Mesothelial cell of epicardium (in vitro differentiated cells): ENCODE measurements around the gene KRT1. TPM values are rescaled to one million over a fixed set of nuclear protein-coding genes. Genes with fewer than 3 reads are reported as not detected.

Source experiments
- DNase-seq, 2 experiments: peaks; one replicate each; pipeline ENCODE4 v3.0.0; 2021; ENCODE audit warnings: low spot score in 2 of 2; ENCODE audit not compliant: unreplicated experiment in 2 of 2
- H3K27ac Mint-ChIP-seq: 2 replicates; pipeline ENCODE4 v1.8.0; 2021; ENCODE audit warnings: mixed read lengths
- H3K27me3 Mint-ChIP-seq: 2 replicates; pipeline ENCODE4 v1.8.0; 2021; ENCODE audit warnings: low read depth, mixed read lengths
- H3K36me3 Mint-ChIP-seq: 2 replicates; pipeline ENCODE4 v1.8.0; 2021; ENCODE audit warnings: mixed read lengths
- H3K4me1 Mint-ChIP-seq: 2 replicates; pipeline ENCODE4 v1.8.0; 2021; ENCODE audit warnings: mixed read lengths
- H3K4me3 Mint-ChIP-seq: 2 replicates; pipeline ENCODE4 v1.8.0; 2021; ENCODE audit warnings: mild to moderate bottlenecking, moderate library complexity, mixed read lengths
- H3K9me3 Mint-ChIP-seq: 2 replicates; pipeline ENCODE4 v1.8.0; 2021; ENCODE audit warnings: mixed read lengths
- CTCF ChIP-seq: fragments of 200-600 bp; sonication (generic); IDR thresholded peaks from one replicate; pipeline ENCODE4 v1.5.0; 2021; ENCODE audit warnings: antibody characterized with exemption; ENCODE audit not compliant: unreplicated experiment
- total RNA-seq: library from RNA; stranded (reverse); gene quantifications from 3 replicates; pipeline ENCODE4 v1.2.1, GENCODE V29; 2021

The KRT1 gene
- total RNA-seq, 1 donor from 2014 or later = not detected

- no peaks in the 10 kb centered on the region for H3K36me3 Mint-ChIP-seq
- H3K9me3 Mint-ChIP-seq = no peaks in the 10 kb centered on the region
- H3K27me3 Mint-ChIP-seq = peaks cover 65% of the 10 kb centered on the region
- no peaks in the 10 kb centered on the region for H3K4me1 Mint-ChIP-seq
- DNase-seq = no peak
- no peak within 1 kb of the TSS for H3K27ac Mint-ChIP-seq
- TF ChIP-seq CTCF = no peak
- H3K4me3 Mint-ChIP-seq = no peak within 1 kb of the TSS
Measured at GRCh38 chr12:52703424-52703823, 23.2 kb upstream of the KRT1 start, which contains the start of gene KRT77. KRT77 (minus strand) TSS chr12:52703524; CDS start chr12:52703434, 90 bp downstream.

- TF ChIP-seq CTCF = no peak
- Mint-ChIP-seq H3K27ac (no peak overlapping the region), H3K36me3 (no peaks in the 10 kb centered on the region), H3K27me3 (peaks cover 72% of the 10 kb centered on the region), H3K4me1 (no peaks in the 10 kb centered on the region), H3K4me3 (no peak overlapping the region), H3K9me3 (no peaks in the 10 kb centered on the region)
- DNase-seq = no peak
Measured at GRCh38 chr12:52702338-52702737, 22.1 kb upstream of the KRT1 start.

GRCh38 chr12:52701281-52701680 lies 21.1 kb upstream of the KRT1 start:
- no peak overlapping the region for H3K4me3 Mint-ChIP-seq
- DNase-seq = no peak
- no peak for TF ChIP-seq CTCF
- H3K4me1 Mint-ChIP-seq = no peaks in the 10 kb centered on the region
- no peaks in the 10 kb centered on the region for H3K36me3 Mint-ChIP-seq
- no peak overlapping the region for H3K27ac Mint-ChIP-seq
- H3K27me3 Mint-ChIP-seq = peaks cover 78% of the 10 kb centered on the region
- no peaks in the 10 kb centered on the region for H3K9me3 Mint-ChIP-seq

GRCh38 chr12:52699960-52700359 lies 19.8 kb upstream of the KRT1 start:
- H3K4me1 Mint-ChIP-seq = no peaks in the 10 kb centered on the region
- no peak overlapping the region for H3K4me3 Mint-ChIP-seq
- DNase-seq = no peak
- no peak for TF ChIP-seq CTCF
- H3K36me3 Mint-ChIP-seq = no peaks in the 10 kb centered on the region
- H3K9me3 Mint-ChIP-seq = no peaks in the 10 kb centered on the region
- H3K27ac Mint-ChIP-seq = no peak overlapping the region
- peaks cover 82% of the 10 kb centered on the region for H3K27me3 Mint-ChIP-seq

- DNase-seq = no peak
- H3K27ac Mint-ChIP-seq = no peak overlapping the region
- peaks cover 81% of the 10 kb centered on the region for H3K27me3 Mint-ChIP-seq
- no peaks in the 10 kb centered on the region for H3K36me3 Mint-ChIP-seq
- no peak for TF ChIP-seq CTCF
- H3K4me3 Mint-ChIP-seq = no peak overlapping the region
- H3K4me1 Mint-ChIP-seq = no peaks in the 10 kb centered on the region
- H3K9me3 Mint-ChIP-seq = no peaks in the 10 kb centered on the region
Measured at GRCh38 chr12:52699373-52699772, 19.2 kb upstream of the KRT1 start.
